D721Med (cell line): ENCODE data around the gene OR5AU1.

ENCODE experiments used
- DNase-seq: peaks from one replicate; pipeline ENCODE4 v3.0.0; 2011; ENCODE audit warnings: low spot score; ENCODE audit not compliant: insufficient read length
- FAIRE-seq: peaks from 2 replicates; lab custom pipeline; 2011; peaks lifted over from hg19 to GRCh38; lab: Jason Lieb, UNC
- TF ChIP-seq, protein P1 (sequence below): IDR thresholded peaks from 2 replicates; pipeline ENCODE4 v1.5.1; 2012; ENCODE audit warnings: mild to moderate bottlenecking, control low read depth; ENCODE audit not compliant: insufficient read depth; ENCODE audit errors: missing control alignments

Gene OR5AU1

GRCh38 chr14:21106498-21107282 lies 49.2 kb downstream of the OR5AU1 start:
- DNase-seq (no peak), FAIRE-seq (no peak)
- TF ChIP-seq, protein P1, sequence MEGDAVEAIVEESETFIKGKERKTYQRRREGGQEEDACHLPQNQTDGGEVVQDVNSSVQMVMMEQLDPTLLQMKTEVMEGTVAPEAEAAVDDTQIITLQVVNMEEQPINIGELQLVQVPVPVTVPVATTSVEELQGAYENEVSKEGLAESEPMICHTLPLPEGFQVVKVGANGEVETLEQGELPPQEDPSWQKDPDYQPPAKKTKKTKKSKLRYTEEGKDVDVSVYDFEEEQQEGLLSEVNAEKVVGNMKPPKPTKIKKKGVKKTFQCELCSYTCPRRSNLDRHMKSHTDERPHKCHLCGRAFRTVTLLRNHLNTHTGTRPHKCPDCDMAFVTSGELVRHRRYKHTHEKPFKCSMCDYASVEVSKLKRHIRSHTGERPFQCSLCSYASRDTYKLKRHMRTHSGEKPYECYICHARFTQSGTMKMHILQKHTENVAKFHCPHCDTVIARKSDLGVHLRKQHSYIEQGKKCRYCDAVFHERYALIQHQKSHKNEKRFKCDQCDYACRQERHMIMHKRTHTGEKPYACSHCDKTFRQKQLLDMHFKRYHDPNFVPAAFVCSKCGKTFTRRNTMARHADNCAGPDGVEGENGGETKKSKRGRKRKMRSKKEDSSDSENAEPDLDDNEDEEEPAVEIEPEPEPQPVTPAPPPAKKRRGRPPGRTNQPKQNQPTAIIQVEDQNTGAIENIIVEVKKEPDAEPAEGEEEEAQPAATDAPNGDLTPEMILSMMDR, result peak; percentile 91

- no peak for DNase-seq
- TF ChIP-seq, protein P1, result no peak
- FAIRE-seq, result no peak
These were observed 49.7 kb downstream of the OR5AU1 start for GRCh38 chr14:21106176-21106497.

DNA sequence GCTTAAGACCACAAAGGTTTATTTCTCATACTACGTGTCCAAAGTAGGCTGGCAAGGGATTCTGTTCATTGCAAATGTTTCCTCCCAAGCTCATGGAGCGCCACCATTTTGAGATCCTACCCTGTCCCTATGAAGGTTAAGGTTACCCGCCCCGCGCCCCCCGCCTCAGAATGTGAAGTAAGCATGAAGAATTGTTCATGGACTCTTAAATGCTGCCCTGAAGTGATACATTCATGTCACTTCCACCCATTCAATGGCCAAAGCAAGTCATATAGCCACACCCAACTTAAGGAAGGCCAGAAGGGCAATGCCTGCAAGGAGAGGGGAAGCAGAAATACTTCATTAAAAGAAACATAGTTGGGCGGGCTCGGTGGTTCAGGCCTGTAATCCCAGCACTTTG lies 50.8 kb downstream of the OR5AU1 start:
- no peak for DNase-seq
- no peak for FAIRE-seq
- TF ChIP-seq, protein P1, result no peak
